Measurements from ENCODE around the gene AMHR2.

GRCh38 chr12:53388932-53389331 is 34.7 kb upstream of the AMHR2 start:
- no peak for TF ChIP-seq CTCF (conservative IDR thresholded peaks at IDR 0.05; ENCODE audit: low read depth, low read length)
- no peak for TF ChIP-seq EZH2 (IDR thresholded peaks at IDR 0.05; ENCODE audit: borderline replicate concordance, low read depth, low read length, poor library complexity, severe bottlenecking)
